HepG2 (cell line): ENCODE measurements around the gene TEAD4. TPM values are rescaled to one million over a fixed set of nuclear protein-coding genes. Genes with fewer than 3 reads are reported as not detected.

ENCODE experiments used
- ATF7-NPFF ChIP-seq: sonication (generic); formaldehyde crosslinking; IDR thresholded peaks from 2 replicates; pipeline ENCODE4 v1.8.1; 2023; ENCODE audit warnings: mild to moderate bottlenecking, low read depth, missing genetic modification reagents, moderate library complexity
- MXI1 ChIP-seq: IDR thresholded peaks from 3 replicates; pipeline ENCODE4 v1.6.1; 2012; ENCODE audit warnings: low read depth, low read length, inconsistent platforms, borderline replicate concordance
- MYPOP ChIP-seq: sonication (generic); formaldehyde crosslinking; IDR thresholded peaks from 2 replicates; pipeline ENCODE4 v1.8.1; 2023; ENCODE audit warnings: mild to moderate bottlenecking, moderate library complexity, missing genetic modification reagents
- NFE2L1 ChIP-seq: sonication (generic); formaldehyde crosslinking; IDR thresholded peaks from 2 replicates; pipeline ENCODE4 v1.4.0; 2020; ENCODE audit warnings: missing genetic modification reagents, mild to moderate bottlenecking, borderline replicate concordance
- NR1H2 ChIP-seq: sonication (generic); formaldehyde crosslinking; IDR thresholded peaks from 2 replicates; pipeline ENCODE4 v1.8.1; 2022; ENCODE audit warnings: low read depth, missing genetic modification reagents, borderline replicate concordance
- TFE3 ChIP-seq: IDR thresholded peaks from 2 replicates; pipeline ENCODE4 v1.6.1; 2016
- ZFP36L2 ChIP-seq: sonication (generic); formaldehyde crosslinking; IDR thresholded peaks from 2 replicates; pipeline ENCODE4 v1.4.0; 2020; ENCODE audit warnings: missing genetic modification reagents
- ZNF18 ChIP-seq: sonication (generic); formaldehyde crosslinking; IDR thresholded peaks from 2 replicates; pipeline ENCODE4 v1.8.0; 2022; ENCODE audit warnings: mild to moderate bottlenecking, missing genetic modification reagents; ENCODE audit not compliant: insufficient replicate concordance
- ZNF33B ChIP-seq: sonication (generic); formaldehyde crosslinking; IDR thresholded peaks from 2 replicates; pipeline ENCODE4 v1.5.1; 2020; ENCODE audit warnings: mild to moderate bottlenecking, missing genetic modification reagents
- ZNF547 ChIP-seq: sonication (generic); formaldehyde crosslinking; IDR thresholded peaks from 2 replicates; pipeline ENCODE4 v1.5.1; 2020; ENCODE audit warnings: mild to moderate bottlenecking, missing genetic modification reagents
- ZNF609 ChIP-seq: sonication (generic); formaldehyde crosslinking; IDR thresholded peaks from 2 replicates; pipeline ENCODE4 v1.4.0; 2020; ENCODE audit warnings: mild to moderate bottlenecking, missing genetic modification reagents, borderline replicate concordance
- ZNF687 ChIP-seq: sonication (generic); formaldehyde crosslinking; IDR thresholded peaks from 2 replicates; pipeline ENCODE4 v1.5.1; 2020; ENCODE audit warnings: mild to moderate bottlenecking, missing genetic modification reagents, moderate library complexity
- ZNF772 ChIP-seq: sonication (generic); formaldehyde crosslinking; IDR thresholded peaks from 2 replicates; pipeline ENCODE4 v1.5.0; 2020; ENCODE audit warnings: mild to moderate bottlenecking, missing genetic modification reagents
- ZNF777 ChIP-seq: sonication (generic); formaldehyde crosslinking; IDR thresholded peaks from 2 replicates; pipeline ENCODE4 v1.4.0; 2020; ENCODE audit warnings: missing genetic modification reagents
- polyA plus RNA-seq, 8 experiments: library from polyadenylated mRNA; depleted of rRNA in 3 of 8; stranded (reverse) in 7 of 8; unstranded in 1 of 8; fragments of >200 nt; fragmentation: Illumina TruSeq in 4 of 8; extraction: Trizol in 4 of 8; gene quantifications; 2 replicates each; pipeline versions ENCODE4 v1.2.1 to v1.2.3, GENCODE V29; 2011 to 2016; ENCODE audit warnings: low read depth in 4 of 8, missing spikeins in 1 of 8, mixed read lengths in 1 of 8; ENCODE audit not compliant: insufficient read depth in 1 of 8
- total RNA-seq, 5 experiments: library from RNA; depleted of rRNA; stranded (reverse); fragments of >200 nt; fragmentation: Illumina TruSeq; extraction: Trizol; gene quantifications; 2 replicates each; pipeline ENCODE4 v1.2.3, GENCODE V29; 2016; ENCODE audit warnings: low read depth in 1 of 5

TEAD4 gene
- total and polyA plus RNA-seq, 2 of the 13 experiments (the other 11 are each of a cell fraction or from before 2014, with no cell fraction given): 45.0 to 69.4 TPM

- TF ChIP-seq ZNF687 (CRISPR knock-in tag): peak; percentile 90
- TF ChIP-seq TFE3: no peak
- TF ChIP-seq ATF7-NPFF (CRISPR knock-in tag): no peak; the same call in 1 of the 2 replicates
- no peak for TF ChIP-seq NFE2L1 (CRISPR knock-in tag)
- peak; percentile 41; the same call in 1 of the 2 replicates for TF ChIP-seq MYPOP (CRISPR knock-in tag)
- TF ChIP-seq NR1H2 (CRISPR knock-in tag): no peak
- no peak for TF ChIP-seq ZNF18 (CRISPR knock-in tag)
- no peak for TF ChIP-seq ZFP36L2 (CRISPR knock-in tag)
- no peak for TF ChIP-seq ZNF609
- TF ChIP-seq MXI1: peak; percentile 35; the same call in 1 of the 3 replicates
- TF ChIP-seq ZNF772 (CRISPR knock-in tag): 0 out of 2 replicates have a peak, but pooled peaks have one; percentile 27
- 0 out of 2 replicates have a peak, but pooled peaks have one; percentile 28 for TF ChIP-seq ZNF777 (CRISPR knock-in tag)
- TF ChIP-seq ZNF547: peak; percentile 55; the same call in 1 of the 2 replicates
- TF ChIP-seq ZNF33B (CRISPR knock-in tag): peak; percentile 50; the same call in 1 of the 2 replicates
Observed at GRCh38 chr12:3076730-3077571, 117.8 kb downstream of the TEAD4 start, which contains the start of gene TSPAN9 (continued).
